ENCODE results near the gene SRM.
"Not testable (repeated sequence)": the region's sequence is repeated elsewhere in the genome, so short reads cannot be mapped to it uniquely, and the experiment has no call there.

Gene SRM

DNA sequence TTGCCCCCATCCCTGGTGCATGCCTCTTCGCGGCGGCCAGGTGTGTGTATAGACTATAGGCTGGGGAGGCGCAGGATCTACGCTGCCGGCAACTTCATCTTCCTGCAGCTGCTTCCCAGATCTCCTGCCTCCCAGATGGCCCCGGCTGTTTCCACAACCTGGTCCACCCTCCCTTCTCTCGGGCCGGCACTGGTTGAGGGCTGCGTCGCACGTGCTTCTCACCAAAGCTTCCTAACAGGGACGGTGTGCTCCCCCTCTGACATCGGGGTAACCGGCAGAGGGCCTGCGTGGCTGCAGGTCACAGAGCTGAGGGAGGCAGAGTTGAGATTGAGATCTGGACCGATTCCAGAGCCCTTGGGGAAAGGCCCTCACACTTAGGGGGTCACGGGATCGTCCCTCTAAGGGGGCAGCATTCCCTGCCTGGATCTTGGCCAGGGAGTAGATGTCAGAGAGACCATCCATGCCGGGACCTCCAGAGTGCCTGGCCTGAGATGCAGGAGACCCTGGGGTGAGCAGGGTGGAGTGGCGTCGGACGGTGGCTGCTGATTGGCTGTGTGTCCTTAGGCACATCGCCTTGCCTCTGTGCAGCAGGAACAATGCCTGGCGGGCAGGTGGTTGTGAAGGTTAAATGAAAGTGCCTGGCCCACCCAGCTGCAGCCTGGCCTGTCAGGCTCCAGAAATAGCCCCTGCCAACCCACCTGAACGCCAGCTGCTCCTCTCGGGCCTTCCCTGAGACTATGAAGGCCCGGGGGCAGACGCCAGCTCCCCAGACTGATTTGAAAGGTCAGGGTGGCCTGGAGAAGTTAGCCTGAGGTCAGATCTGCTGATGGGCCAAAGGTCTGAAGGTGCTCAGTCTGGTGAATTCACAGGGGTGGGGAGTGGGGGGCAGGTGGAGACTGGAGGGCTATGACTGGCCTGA, 6.7 kb downstream of the SRM start:
- Histone ChIP-seq H3K9me3 (ENCODE audit: control insufficient read depth in 1 of 2, low read length in 2 of 2) (no peaks in the 10 kb centered on the region), H3K4me1 (ENCODE audit: control insufficient read depth in 1 of 2, insufficient read depth in 2 of 2, low read length in 2 of 2) (no peaks in the 10 kb centered on the region), H3K4me3 (ENCODE audit: low read depth in 1 of 2, low read length in 2 of 2) (no peak overlapping the region), H3K36me3 (ENCODE audit: control insufficient read depth in 1 of 2, insufficient read depth in 2 of 2, low read length in 2 of 2) (peaks cover 6 to 17% of the 10 kb centered on the region in 2 donors), H3K27me3 (ENCODE audit: low read depth, low read length) (no peaks in the 10 kb centered on the region), H3K27ac (ENCODE audit: low read length) (no peak overlapping the region)

DNA sequence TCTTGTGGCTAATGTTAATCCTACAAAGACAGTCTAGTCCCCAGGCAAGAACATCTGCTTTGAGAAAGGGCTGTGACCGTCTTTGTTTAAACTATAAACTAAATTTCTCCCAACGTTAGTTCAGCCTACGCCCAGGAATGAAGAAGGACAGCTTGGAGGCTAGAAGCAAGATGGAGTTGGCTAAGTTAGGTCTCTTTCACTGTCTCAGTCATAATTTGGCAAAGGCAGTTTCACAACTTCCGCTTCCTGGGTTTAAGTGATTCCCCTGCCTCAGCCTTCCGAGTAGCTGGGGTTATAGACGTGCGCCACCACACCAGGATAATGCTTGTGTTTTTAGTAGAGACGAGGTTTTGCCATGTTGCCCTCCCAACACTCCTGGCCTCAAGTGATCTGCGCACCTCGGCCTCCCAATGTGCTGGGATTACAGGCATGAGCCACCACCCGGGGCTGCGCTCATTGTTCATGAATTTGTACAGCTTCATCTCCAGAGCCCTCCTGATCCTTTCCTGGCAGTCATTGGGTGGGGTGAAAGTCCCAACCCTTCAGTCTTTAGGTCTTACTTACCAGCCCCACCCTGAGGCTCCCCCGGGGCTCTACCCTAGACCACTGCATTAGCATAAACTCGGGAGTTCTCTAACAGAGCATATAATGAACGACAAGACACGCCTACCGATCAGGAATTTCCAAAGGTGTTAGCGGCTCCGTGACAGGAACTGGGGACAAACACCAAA, 7.9 kb downstream of the SRM start:
- H3K4me3 ChIP-seq (ENCODE audit: low read depth in 1 of 2, low read length in 2 of 2), result no peak overlapping the region
- H3K27ac ChIP-seq (ENCODE audit: low read length), result no peak overlapping the region
- H3K27me3 ChIP-seq (ENCODE audit: low read depth, low read length), result no peaks in the 10 kb centered on the region
- H3K4me1 ChIP-seq (ENCODE audit: control insufficient read depth in 1 of 2, insufficient read depth in 2 of 2, low read length in 2 of 2), result no peaks in the 10 kb centered on the region
- no peaks in the 10 kb centered on the region for H3K9me3 ChIP-seq (ENCODE audit: control insufficient read depth in 1 of 2, low read length in 2 of 2)
- peaks cover 6 to 17% of the 10 kb centered on the region in 2 donors for H3K36me3 ChIP-seq (ENCODE audit: control insufficient read depth in 1 of 2, insufficient read depth in 2 of 2, low read length in 2 of 2)

DNA sequence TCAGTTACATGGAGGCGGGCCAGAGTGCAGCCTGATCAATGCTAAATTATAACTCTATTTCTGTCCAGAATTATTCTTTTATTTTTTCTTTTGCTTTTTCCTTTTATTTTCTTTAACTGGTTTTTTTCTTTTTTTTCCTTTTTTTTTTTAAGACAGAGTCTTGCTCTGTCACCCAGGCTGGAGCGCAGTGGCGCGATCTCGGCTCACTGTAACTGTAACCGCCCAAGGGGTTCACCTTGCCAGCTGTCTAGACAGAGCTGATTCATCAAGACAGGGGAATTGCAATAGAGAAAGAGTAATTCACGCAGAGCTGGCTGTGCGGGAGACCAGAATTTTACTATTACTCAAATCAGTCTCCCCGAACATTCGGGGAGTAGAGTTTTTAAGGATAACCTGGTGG, 8.7 kb downstream of the SRM start:
- peaks cover 2 to 10% of the 10 kb centered on the region in 2 donors for H3K36me3 ChIP-seq (ENCODE audit: control insufficient read depth in 1 of 2, insufficient read depth in 2 of 2, low read length in 2 of 2)
- H3K4me1 ChIP-seq (ENCODE audit: control insufficient read depth in 1 of 2, insufficient read depth in 2 of 2, low read length in 2 of 2); H3K9me3 ChIP-seq (ENCODE audit: control insufficient read depth in 1 of 2, low read length in 2 of 2); H3K27ac ChIP-seq (ENCODE audit: low read length); H3K27me3 ChIP-seq (ENCODE audit: low read depth, low read length); H3K4me3 ChIP-seq (ENCODE audit: low read depth in 1 of 2, low read length in 2 of 2): not testable (repeated sequence)

DNA sequence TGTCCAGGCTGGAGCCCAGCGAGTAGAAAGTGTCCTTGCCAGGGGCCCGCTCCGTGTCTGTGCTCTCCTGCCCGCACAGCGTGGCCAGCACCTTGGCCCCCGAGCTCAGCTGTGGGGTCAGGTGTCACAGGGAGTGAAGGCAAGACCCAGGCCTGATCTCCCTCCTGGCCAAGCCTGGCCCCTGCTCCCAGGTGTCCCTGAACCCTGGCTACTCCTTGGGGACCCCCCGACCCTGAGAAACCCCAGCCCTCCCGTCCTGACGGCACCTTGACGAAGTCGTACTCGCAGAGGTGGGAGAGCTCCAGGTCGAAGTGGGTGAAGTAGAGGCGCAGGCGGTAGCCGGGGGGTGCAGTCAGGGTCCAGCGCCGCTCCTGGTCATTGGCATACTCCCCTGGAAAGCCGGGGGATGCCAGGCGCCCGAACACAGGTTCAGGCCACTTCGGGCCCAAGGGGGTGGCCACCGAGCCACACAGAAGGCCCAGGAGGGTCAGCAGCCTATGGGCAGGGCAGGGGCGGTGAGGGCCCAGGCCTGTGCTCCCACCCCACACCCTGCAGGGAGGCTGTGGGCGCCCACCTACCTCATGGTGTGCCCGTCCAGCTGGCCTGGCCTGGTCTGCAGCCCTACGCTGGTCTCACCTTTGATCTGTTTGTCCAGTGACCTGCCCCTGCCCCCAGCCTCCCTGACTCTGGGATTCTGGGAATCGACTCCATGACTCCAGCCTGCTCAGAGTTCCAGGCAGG, 13.0 kb downstream of the SRM start, which contains the start of gene MASP2:
TSS of gene MASP2 (minus strand) at position 615 of the 741 bp plus-strand sequence. CDS start at position 583, 32 bp downstream.
- H3K4me3 ChIP-seq (ENCODE audit: low read depth in 1 of 2, low read length in 2 of 2), result no peak within 1 kb of the TSS
- H3K27me3 ChIP-seq (ENCODE audit: low read depth, low read length), result no peaks in the 10 kb centered on the region
- H3K36me3 ChIP-seq (ENCODE audit: control insufficient read depth in 1 of 2, insufficient read depth in 2 of 2, low read length in 2 of 2), result no peaks in the 10 kb centered on the region
- no peak within 1 kb of the TSS for H3K27ac ChIP-seq (ENCODE audit: low read length)
- H3K9me3 ChIP-seq (ENCODE audit: control insufficient read depth in 1 of 2, low read length in 2 of 2), result no peaks in the 10 kb centered on the region
- H3K4me1 ChIP-seq (ENCODE audit: control insufficient read depth in 1 of 2, insufficient read depth in 2 of 2, low read length in 2 of 2), result no peaks in the 10 kb centered on the region

DNA sequence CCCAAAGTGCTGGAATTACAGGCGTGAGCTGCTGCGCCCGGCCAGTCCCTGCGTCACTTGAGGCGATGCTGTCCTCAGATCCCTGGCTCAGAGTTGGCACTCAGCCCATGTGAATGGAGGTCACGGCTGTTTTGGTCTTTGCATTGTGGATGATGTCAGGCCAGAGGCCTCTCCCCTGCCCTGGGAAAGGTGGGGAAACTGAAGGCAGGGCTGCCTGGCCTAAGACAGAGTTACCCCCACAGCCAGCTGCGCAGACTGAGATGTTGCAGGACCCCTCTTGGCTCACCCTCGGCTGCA, 13.6 kb downstream of the SRM start:
- Histone ChIP-seq H3K27me3 (ENCODE audit: low read depth, low read length) (no peaks in the 10 kb centered on the region), H3K27ac (ENCODE audit: low read length) (no peak overlapping the region), H3K4me1 (ENCODE audit: control insufficient read depth in 1 of 2, insufficient read depth in 2 of 2, low read length in 2 of 2) (no peaks in the 10 kb centered on the region), H3K36me3 (ENCODE audit: control insufficient read depth in 1 of 2, insufficient read depth in 2 of 2, low read length in 2 of 2) (no peaks in the 10 kb centered on the region), H3K9me3 (ENCODE audit: control insufficient read depth in 1 of 2, low read length in 2 of 2) (no peaks in the 10 kb centered on the region), H3K4me3 (ENCODE audit: low read depth in 1 of 2, low read length in 2 of 2) (no peak overlapping the region)

DNA sequence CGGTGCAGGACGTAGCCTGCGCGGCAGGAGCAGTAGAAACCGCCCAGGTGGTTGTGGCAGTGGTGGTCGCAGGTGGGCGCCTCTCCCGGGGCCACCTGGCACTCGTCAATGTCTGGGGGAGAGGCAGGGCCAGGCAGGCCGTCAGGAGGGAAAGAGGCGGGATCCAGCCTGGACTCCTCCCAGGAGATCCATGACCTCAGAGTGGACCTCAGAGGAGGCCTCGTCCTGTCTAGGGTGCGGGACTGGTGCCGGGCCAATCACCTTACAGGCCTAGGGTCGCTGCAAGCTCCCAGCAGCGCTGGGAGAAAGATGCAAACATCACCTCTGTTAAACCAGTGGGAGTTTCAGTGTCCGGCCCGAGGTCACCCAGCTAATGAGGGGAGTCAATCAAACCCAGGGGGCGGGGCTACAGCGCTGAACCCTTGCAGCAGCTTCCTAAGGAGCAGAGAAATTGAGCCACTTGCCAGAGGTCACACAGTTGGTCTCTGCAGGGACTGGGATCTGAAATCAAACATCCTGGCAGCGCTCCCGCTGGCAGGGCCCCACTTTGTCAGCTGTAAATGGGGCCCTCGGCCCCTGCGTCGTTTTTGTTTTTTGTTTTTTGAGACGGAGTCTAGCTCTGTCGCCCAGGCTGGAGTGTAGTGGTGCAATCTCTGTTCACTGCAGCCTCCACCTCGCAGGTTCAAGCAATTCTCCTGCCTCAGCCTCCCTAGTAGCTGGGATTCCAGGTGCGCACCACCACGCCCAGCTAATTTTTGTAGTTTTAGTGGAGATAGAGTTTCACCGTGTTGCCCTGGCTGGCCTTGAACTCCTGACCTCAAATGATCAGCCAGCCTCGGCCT, 14.2 kb downstream of the SRM start:
- no peaks in the 10 kb centered on the region for H3K9me3 ChIP-seq (ENCODE audit: control insufficient read depth in 1 of 2, low read length in 2 of 2)
- H3K27me3 ChIP-seq (ENCODE audit: low read depth, low read length), result no peaks in the 10 kb centered on the region
- H3K4me3 ChIP-seq (ENCODE audit: low read depth in 1 of 2, low read length in 2 of 2), result no peak overlapping the region
- H3K27ac ChIP-seq (ENCODE audit: low read length), result no peak overlapping the region
- H3K36me3 ChIP-seq (ENCODE audit: control insufficient read depth in 1 of 2, insufficient read depth in 2 of 2, low read length in 2 of 2), result no peaks in the 10 kb centered on the region
- no peaks in the 10 kb centered on the region for H3K4me1 ChIP-seq (ENCODE audit: control insufficient read depth in 1 of 2, insufficient read depth in 2 of 2, low read length in 2 of 2)

DNA sequence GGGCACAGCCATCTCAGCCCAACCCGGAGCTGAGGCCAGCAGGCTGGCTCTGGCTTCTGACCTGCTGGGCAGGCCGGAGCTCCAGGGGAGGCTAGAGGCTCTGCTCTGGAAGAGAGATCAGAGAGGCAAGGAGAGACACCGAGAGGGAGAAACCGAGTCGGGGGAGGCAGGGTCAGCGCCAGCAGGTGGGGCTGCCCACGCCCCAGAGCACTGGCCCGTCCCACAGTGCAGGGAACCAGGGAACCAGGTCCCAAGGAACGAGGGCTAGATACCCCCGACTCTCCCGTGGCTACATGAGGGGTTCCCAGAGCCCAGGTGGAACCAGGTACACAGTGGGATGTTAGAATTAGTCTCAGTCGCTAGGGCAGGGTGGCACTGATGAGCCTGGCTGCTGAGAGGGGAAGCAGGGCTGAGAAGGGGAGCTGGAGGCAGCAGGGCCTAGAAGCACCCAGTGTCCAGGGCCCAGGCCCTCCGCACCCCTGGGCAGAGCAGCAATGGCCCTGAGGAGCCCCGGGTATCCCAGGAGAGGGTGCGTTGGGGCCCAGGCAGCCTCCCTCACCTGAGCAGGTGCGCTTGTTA, 14.9 kb downstream of the SRM start:
- no peaks in the 10 kb centered on the region for H3K27me3 ChIP-seq (ENCODE audit: low read depth, low read length)
- H3K27ac ChIP-seq (ENCODE audit: low read length), result no peak overlapping the region
- H3K9me3 ChIP-seq (ENCODE audit: control insufficient read depth in 1 of 2, low read length in 2 of 2), result no peaks in the 10 kb centered on the region
- no peaks in the 10 kb centered on the region for H3K4me1 ChIP-seq (ENCODE audit: control insufficient read depth in 1 of 2, insufficient read depth in 2 of 2, low read length in 2 of 2)
- no peaks in the 10 kb centered on the region for H3K36me3 ChIP-seq (ENCODE audit: control insufficient read depth in 1 of 2, insufficient read depth in 2 of 2, low read length in 2 of 2)
- H3K4me3 ChIP-seq (ENCODE audit: low read depth in 1 of 2, low read length in 2 of 2), result no peak overlapping the region

DNA sequence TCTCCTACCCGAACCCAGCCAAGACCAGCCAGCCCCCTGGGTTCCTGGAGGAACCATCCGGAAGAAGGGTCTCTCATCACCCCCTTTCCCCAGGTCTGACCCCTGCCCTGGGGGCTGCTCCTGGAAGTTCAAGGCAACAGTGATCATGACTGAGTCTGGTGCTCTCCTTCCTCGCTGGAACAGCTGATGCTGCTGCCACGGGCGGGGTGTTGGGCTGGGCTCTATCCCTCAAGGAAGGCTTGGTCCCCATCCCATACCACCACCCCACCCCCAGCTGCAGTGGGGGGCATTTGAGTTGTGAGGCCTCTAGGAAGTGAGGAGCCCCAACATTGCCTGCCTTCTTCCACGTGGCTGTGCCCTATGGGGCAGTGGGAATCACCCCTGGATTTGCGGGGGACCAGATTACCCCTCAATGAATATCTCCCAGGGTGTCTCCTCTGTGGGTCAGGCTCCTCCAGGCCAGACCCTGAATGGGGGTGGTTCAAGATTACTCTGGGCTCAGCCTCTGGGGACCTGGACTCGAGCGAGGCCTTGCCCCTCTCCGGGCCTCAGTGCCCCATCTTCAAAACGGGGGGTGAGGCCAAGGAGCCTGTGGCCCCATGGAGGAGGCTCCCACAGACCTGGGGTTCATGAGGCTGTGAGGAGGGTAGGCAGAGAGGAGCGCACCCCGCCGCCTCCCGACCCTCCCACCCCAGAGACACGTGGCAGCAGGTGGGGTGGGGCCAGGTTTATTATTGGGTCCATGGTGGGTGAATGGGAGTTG, 15.6 kb downstream of the SRM start:
- no peaks in the 10 kb centered on the region for H3K27me3 ChIP-seq (ENCODE audit: low read depth, low read length)
- no peaks in the 10 kb centered on the region for H3K9me3 ChIP-seq (ENCODE audit: control insufficient read depth in 1 of 2, low read length in 2 of 2)
- H3K4me1 ChIP-seq (ENCODE audit: control insufficient read depth in 1 of 2, insufficient read depth in 2 of 2, low read length in 2 of 2), result no peaks in the 10 kb centered on the region
- no peak overlapping the region for H3K27ac ChIP-seq (ENCODE audit: low read length)
- no peaks in the 10 kb centered on the region for H3K36me3 ChIP-seq (ENCODE audit: control insufficient read depth in 1 of 2, insufficient read depth in 2 of 2, low read length in 2 of 2)
- H3K4me3 ChIP-seq (ENCODE audit: low read depth in 1 of 2, low read length in 2 of 2), result no peak overlapping the region

DNA sequence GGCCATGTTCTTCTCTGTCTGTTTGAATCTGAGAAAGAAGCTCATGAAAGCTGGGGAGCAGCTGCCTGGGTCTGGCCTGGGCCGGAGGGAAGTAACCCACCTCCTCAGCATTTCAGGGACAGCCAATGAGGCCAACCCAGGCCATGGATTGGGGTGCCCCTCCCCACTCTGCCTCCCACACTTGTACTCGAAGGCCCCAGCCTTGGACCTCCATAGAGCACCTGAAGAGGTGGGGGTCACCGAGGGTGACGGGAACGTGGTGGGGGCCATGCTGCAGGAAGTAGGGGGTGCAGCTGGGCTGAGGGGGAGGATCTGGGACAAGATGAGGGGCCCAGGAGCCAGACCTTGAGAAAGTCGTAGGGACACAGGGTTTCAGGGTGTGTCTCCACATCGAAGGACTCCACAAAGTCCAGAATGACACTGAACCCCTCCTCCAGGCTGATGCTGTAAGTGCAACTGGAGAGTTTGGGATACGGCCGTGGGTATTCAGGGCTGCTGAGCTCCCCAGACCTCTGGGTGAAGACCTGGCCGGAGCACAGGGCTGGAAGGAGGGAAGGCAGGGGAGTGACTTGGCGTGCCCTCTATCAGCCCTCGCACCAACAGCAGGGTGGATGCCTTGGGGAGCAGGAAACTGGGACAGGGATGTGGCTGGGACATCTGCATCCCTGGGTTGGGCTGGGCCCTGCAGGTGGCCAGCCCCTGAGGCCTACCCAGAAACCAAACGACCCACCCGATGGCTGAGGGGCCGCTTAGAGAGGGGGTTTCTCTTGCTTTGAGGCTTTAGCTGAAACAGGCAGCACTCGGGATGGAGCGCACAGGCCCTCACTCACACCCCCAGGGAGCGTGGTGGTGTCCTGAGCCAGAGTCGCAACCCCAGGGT, 16.6 kb downstream of the SRM start:
- peaks cover 0 to 2% of the 10 kb centered on the region in 2 donors for H3K4me1 ChIP-seq (ENCODE audit: control insufficient read depth in 1 of 2, insufficient read depth in 2 of 2, low read length in 2 of 2)
- H3K4me3 ChIP-seq (ENCODE audit: low read depth in 1 of 2, low read length in 2 of 2), result no peak overlapping the region
- H3K27me3 ChIP-seq (ENCODE audit: low read depth, low read length), result no peaks in the 10 kb centered on the region
- no peak overlapping the region for H3K27ac ChIP-seq (ENCODE audit: low read length)
- H3K36me3 ChIP-seq (ENCODE audit: control insufficient read depth in 1 of 2, insufficient read depth in 2 of 2, low read length in 2 of 2), result no peaks in the 10 kb centered on the region
- no peaks in the 10 kb centered on the region for H3K9me3 ChIP-seq (ENCODE audit: control insufficient read depth in 1 of 2, low read length in 2 of 2)

Measured in muscle layer of duodenum (tissue), 2 donors.